HCT116 (cell line): ENCODE results near the gene ADARB1.

Experiments used
- CEBPB ChIP-seq: IDR thresholded peaks from 2 replicates; pipeline ENCODE4 v1.6.1; 2012; ENCODE audit warnings: low read depth
- EZH2 ChIP-seq: fragments of 200-600 bp; sonication (generic); IDR thresholded peaks from 2 replicates; pipeline ENCODE4 v1.6.1; 2017; ENCODE audit warnings: antibody characterized with exemption, mixed run types
- EZH2phosphoT487 ChIP-seq: fragments of 200-600 bp; IDR thresholded peaks from 2 replicates; pipeline ENCODE4 v1.6.1; 2018; ENCODE audit warnings: antibody characterized with exemption, borderline replicate concordance
- POLR2A ChIP-seq: IDR thresholded peaks from 2 replicates; pipeline ENCODE4 v1.7.0; 2011; ENCODE audit warnings: borderline replicate concordance; ENCODE audit not compliant: insufficient read depth, insufficient read length; ENCODE audit errors: extremely low read depth
- POLR2AphosphoS5 ChIP-seq: IDR thresholded peaks from 2 replicates; pipeline ENCODE4 v1.6.1; 2011; ENCODE audit warnings: mild to moderate bottlenecking, low read depth, low read length, moderate library complexity
- RAD21 ChIP-seq: IDR thresholded peaks from 2 replicates; pipeline ENCODE4 v1.6.1; 2012; ENCODE audit warnings: low read depth, mild to moderate bottlenecking
- REST ChIP-seq: IDR thresholded peaks from 2 replicates; pipeline ENCODE4 v1.6.1; 2012; ENCODE audit warnings: low read depth
- SRF ChIP-seq: IDR thresholded peaks from 2 replicates; pipeline ENCODE4 v1.6.1; 2012; ENCODE audit warnings: low read depth
- YY1 ChIP-seq: IDR thresholded peaks from 2 replicates; pipeline ENCODE4 v1.6.1; 2011; ENCODE audit warnings: low read length, low read depth, moderate library complexity, mild to moderate bottlenecking; ENCODE audit not compliant: insufficient replicate concordance; ENCODE audit errors: extremely low read depth
- ZFX ChIP-seq: fragments of 450-650 bp; IDR thresholded peaks from 2 replicates; pipeline ENCODE4 v1.6.1; 2017
- TF ChIP-seq, protein P1 (sequence below), 3 experiments: fragments of 200-600 bp in 1 of 3; sonication (generic) in 1 of 3; IDR thresholded peaks in 2 of 3; conservative IDR thresholded peaks in 1 of 3; 2 replicates each; pipeline ENCODE4 v1.5.1; 2012 to 2017; ENCODE audit warnings: low read depth in 2 of 3, low read length in 2 of 3, antibody characterized with exemption in 1 of 3, borderline replicate concordance in 1 of 3, control low read depth in 1 of 3, mild to moderate bottlenecking in 1 of 3, mixed read lengths in 1 of 3, mixed run types in 1 of 3, moderate library complexity in 1 of 3; ENCODE audit not compliant: insufficient read depth in 1 of 3

GRCh38 chr21:45088729-45089128, 14.3 kb downstream of the ADARB1 start:
- TF ChIP-seq RAD21 (no peak), EZH2 (no peak), POLR2A (no peak), POLR2AphosphoS5 (no peak), ZFX (no peak), YY1 (no peak), EZH2phosphoT487 (no peak), REST (no peak), SRF (no peak), CEBPB (no peak)
- TF ChIP-seq, protein P1, sequence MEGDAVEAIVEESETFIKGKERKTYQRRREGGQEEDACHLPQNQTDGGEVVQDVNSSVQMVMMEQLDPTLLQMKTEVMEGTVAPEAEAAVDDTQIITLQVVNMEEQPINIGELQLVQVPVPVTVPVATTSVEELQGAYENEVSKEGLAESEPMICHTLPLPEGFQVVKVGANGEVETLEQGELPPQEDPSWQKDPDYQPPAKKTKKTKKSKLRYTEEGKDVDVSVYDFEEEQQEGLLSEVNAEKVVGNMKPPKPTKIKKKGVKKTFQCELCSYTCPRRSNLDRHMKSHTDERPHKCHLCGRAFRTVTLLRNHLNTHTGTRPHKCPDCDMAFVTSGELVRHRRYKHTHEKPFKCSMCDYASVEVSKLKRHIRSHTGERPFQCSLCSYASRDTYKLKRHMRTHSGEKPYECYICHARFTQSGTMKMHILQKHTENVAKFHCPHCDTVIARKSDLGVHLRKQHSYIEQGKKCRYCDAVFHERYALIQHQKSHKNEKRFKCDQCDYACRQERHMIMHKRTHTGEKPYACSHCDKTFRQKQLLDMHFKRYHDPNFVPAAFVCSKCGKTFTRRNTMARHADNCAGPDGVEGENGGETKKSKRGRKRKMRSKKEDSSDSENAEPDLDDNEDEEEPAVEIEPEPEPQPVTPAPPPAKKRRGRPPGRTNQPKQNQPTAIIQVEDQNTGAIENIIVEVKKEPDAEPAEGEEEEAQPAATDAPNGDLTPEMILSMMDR (IDR thresholded peaks at IDR 0.05 in 2 of 3, conservative IDR thresholded peaks at IDR 0.05 in 1 of 3; ENCODE audit: borderline replicate concordance in 1 of 3, insufficient read depth in 1 of 3, low read depth in 2 of 3, low read length in 2 of 3) = no peak
